Measurements from ENCODE around the gene ALAS1.
A peak's percentile ranks its signal among the peaks of the same experiment; 100 is the strongest.

ALAS1 gene

DNA sequence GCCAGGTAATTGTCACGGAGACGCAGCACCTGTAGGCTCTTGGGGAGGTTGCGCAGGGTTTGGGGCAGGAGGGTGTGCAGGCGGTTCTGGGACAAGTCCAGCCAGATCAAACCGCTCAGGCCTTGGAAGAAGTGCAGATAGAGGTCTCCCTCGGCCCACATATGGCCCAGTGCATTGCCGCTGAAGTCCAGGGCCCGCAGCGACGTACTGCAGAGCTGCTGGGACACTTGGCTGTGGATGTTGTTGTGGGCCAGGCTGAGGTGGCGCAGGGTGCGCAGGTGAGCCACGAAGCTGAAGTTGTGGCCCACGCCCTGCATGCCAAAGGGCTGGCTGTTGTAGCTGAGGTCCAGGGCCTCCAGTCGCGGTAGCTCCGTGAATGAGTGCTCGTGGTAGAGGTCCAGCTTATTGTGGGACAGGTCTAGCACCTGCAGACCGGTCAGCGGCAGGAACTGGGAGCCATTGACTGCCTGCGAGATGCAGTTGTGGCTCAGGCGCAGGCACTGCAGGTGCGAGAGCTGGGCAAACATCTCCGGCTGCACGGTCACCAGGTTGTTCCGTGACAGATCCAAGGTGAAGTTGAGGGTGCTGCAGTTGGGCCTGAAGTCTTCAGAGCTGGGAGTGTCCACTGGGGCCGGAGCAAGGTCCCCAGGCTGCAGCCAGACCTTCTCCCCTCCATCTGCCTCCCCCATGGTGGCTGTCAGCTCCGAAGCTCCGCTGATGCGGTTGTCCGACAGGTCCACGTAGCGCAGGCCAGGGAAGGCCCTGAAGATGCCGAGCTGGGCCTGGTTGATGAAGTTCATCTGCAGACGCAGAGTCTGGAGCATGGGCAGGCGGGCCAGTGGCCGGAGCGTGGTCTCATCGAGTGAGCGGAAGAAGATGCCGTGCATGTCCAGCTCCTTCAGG, 24.6 kb downstream of the ALAS1 start:
- DNase-seq: no peak

DNA sequence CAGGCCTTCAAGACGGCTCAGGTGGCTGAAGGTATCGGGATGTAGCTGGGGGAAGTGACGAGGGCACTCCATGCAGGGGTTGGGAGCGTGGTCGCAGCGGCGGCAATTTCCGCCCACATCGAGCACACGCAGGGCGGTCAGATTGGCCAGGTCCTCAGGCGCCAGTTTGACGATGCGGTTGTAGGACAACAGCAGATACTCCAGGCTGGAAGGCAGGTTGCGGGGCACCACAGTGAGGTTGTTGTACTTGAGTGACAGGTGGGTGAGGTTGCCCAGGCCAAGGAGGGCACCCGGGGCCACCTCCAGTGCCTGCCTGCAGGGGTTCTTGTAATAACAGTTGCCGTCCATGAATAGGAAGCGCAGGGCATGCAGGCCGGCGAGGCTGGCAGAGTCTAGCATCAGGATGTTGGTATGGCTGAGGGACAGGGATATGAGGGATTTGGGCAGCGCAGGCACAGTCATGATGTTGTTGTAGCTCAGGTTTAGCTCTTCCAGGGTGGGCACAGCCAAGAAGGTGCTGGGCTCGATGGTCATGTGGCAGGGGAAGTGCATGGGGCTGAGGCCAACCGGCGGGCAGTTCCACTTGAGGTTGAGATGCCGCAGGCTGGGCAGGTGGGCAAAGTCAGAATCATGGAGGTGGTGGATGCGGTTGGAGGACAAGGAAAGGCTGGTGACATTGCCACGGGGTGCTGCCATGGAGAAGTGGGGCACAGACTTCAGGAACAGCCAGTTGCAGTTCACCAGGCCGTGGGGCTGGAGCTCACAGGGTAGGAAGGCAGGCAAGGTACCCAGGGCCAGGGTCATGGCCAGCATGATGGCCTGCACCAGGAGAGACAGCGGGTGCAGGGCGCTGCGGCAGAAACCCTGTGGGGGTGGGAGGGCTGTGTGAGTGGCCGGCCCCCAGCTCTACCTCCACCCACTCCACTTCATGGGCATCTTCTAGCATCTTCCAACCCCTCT, 25.8 kb downstream of the ALAS1 start:
- DNase-seq: no peak

DNA sequence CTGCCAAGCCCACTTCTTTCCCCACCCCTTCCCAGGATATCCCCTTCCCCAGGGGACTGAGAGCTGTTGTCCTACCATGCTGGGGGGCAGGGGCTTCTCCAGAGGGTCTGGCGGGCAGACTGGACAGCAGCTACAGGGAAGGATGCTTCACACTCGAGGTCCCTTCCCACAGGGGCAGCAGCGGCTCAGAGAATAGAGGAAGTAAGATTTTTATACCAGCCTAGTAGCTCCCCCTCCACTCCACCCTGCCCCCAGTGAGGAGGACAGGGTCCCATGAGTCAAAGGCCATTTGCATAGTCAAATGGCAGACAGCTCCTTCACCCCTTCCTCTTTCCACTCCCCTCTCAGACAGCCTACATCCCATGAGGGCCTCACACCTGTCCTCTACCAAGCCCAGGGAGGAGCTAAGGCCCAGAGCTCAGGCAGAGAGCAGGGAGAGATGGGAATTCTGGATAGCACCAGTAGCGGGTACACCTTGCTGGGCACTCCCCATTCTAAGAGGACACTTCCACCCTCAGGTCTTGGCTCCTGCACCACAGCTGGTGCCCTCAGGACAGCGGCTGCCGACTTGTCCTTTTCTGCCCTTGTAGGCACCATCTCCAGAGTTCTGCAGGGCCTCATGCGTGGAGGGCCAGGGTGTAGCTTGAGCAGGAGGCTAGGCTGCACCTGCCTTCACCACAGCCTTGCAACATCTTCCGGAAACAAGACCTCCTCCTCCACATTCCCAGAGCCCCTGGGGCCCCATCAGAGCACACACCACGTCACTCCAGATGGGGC, 27.7 kb downstream of the ALAS1 start, which contains the start of gene TLR9:
TLR9 (minus strand) TSS at position 194 of the 777 bp plus-strand sequence; CDS start at position 78, 116 bp downstream.
- no peak for DNase-seq

DNA sequence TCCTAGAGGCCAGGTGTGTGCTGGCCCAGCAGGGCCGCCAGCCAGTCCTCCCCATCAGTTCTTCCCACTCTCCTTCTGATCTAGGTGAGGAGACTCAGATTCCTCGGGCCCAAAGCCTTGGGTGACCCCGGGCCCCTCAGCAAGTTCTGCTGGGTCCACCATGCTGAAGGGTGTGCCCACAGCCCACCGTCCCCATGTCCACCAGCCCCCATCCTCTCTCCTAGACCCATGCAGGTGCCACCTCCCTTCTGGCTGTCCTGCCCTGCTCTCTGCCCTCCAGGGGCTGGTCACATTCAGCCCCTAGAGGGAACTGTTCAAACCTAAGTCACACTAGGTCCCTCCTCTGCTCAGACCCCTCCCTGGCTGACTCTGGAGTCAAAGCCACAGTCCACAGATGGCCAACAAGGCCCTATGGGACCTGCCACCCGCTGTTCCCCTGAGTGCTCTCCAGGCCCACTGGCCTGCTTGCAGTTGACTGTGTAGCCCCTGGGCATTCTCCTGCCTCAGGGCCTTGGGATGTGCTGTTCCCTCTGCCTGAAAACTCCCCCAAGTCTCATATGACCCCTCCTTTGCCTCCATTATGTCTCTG, 28.4 kb downstream of the ALAS1 start:
- no peak for DNase-seq

DNA sequence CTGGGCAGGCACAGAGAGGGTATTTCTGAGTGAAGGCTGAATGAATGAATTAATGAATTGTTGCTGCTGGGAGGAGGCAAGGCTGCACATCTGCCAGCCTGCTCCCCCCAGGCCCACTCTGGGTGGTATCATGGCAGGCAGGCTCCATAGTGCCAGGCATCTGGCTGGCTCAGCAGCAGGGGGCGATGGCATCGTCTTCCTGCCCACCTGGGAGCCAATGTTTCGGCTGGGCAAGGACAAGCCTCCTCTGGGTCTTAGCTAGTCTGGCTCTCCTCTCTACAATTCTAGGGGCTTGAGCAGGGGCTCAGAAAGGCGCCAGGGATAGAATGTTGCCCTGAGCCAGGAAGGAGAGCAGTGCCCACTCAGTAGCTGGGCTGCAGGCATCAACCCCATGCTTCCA, 29.2 kb downstream of the ALAS1 start:
- no peak for DNase-seq

DNA sequence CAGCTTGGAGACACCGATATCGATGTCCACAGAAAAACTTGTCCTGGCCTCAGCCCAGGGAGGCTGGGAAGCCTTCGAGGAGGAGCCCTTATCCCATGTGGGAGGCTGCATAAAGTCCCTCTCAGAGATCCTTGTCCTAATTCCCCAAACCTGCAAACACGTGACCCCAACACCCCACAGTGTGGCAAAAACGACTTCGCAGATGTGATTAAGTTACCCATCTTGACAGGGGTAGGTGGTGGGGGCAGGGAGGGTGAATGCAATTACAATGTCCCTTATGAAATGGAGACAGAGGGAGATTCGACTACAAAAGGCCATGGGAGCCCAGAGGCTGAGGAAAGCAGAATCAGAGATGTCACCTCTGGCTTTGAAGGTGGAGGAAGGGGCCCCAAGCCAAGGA, 29.8 kb downstream of the ALAS1 start:
- no peak for DNase-seq

DNA sequence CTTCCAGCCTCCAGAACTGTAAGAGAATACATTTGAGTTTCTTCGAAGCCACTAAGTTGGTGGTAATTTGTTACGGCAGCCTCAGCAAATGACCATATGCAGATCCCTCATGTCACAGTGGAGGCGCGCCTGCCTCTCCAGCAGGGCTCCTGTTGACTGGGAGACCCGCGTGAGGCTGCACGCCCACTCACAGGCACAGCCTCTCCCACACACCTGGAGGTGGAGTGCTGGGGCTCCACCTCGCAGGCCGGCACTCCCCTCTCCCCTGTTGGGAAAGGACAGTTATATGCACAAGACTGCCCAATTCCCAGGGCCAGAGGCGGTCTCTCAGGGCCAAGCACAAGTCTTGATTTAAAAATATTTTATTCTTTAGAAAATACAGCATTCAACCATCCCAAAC, 30.3 kb downstream of the ALAS1 start:
- no peak for DNase-seq

DNA sequence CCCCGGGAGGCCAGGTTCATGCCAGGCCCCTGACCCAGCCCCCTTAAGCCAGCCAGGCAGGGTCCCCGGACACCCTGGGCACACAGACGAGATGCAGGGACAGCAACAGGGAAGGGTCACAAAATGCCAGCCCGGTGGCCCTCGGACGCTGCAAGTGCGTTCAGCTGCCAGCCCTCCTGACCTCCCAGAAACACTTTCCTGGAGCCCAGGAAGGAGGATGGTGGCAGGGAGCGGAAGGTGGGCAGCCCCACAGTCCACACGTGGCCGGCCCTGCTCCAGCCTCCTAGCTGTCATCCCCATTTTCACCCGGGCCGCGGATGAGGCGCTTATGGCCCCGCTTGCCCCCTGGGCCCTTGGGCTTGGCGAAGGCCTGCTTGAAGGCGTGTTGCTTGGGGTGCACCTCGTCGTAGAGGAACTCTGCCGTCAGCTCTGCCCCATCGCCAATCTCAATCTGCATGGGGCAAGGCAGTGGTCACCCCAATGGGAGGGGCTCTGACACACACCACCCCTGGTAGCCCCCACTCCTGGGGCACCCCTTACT, 30.9 kb downstream of the ALAS1 start:
- DNase-seq: no peak

DNA sequence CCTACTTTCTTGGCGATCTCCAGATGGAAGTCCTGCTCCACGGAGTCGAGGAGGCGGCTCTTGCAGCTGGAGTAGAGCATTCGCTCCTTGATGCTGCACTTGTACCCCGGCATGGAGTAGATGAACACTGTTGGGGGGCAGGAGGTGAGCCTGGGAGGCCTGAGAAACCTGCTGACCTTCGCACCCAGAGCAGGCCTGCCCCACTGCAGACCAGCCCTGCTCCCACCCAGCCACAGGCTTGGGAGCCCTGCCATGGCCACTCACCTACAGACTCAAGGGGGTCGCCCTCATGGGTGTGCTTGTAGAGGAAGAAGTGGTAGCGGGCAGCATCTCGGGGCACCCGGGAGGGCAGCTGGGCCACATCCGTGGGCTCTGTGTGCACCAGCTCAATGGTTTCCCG, 31.7 kb downstream of the ALAS1 start:
- DNase-seq: no peak

DNA sequence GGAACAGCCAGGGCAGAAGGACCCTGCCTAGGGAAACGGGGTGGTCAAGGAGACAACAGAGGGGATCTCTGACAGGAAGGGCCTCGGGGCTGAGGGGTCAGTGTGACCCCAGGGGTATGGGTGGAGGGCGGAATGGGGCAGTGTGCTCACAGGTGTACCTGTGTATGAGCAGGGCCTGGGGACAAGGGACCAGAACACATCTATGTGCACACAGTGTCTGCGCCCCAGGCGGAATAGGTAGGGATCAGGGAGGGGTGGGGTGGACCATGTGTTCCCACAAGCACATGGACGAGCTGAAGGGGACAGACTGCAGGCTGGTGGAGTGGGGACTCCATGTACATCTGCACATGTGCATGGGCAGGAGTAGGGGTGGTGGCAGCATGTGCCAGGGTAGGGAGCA, 32.5 kb downstream of the ALAS1 start:
- DNase-seq: no peak

DNA sequence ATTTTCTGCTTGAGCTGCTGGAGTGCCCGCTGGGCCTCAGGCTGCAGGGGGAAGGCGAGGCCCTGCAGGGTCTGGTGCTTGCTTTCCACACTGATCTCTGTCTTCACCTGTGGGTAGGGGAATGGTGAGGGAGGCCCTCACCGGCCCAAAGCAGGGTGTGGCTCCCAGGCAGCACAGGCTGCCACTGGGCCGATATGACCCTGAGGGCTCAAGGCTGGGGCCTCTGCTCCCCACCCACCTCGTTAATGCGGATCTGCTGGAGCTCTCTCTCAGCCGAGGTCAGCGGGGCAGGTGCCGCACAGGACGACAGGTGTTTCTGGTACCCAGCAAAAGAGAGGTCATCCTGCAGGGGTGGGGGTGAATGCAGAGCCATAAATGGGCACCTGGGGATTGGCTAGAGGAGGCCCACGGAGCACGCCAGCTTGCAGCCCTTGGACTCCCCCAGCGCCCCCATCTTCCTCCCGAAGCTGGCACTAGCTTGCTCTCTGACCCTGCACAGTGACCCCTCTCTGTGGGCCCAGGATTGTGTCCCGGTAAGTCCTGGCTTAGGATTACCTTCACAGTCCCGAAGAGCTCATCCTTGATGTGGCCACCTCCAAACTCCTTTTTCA, 33.0 kb downstream of the ALAS1 start:
- no peak for DNase-seq

DNA sequence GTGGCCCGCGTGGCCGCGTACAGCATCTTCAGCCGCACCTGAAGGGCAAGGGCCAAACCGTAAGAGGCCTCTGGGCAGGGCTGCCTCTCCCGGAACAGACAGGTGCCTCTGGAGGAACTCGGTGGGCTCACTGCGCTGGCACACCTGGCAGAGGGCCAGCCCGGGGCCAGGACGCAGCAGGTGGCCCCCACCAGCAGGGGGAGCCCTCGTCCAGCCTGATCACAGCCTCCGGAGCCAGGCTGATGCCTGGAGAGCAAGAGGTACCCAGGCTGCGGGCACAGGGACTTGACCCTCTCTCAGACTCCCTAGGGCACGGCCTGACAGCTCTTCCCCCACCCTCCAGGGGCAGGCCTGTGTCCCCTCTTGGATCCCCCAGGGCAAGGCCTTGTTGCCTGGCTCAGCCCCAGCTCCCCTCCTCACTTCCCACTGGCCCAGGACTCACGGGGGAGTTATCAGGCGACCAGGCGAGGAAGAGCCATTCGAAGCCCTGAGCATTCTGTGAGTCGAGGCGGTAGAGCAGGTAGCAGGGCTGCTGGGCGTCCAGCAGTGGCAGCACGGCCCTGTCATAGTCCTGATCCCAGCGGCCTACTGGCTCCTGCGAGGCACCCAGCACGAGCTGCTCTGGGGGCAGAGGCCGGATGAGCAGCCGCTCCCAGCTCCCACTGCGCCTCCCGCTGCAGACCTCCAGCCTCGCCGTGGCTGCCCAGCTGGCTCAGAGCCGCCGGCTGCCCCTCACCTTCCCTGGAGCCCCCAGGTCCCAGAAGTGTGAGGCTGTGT, 33.7 kb downstream of the ALAS1 start:
- DNase-seq: peak in 1 of 2 donors; percentile 24

DNA sequence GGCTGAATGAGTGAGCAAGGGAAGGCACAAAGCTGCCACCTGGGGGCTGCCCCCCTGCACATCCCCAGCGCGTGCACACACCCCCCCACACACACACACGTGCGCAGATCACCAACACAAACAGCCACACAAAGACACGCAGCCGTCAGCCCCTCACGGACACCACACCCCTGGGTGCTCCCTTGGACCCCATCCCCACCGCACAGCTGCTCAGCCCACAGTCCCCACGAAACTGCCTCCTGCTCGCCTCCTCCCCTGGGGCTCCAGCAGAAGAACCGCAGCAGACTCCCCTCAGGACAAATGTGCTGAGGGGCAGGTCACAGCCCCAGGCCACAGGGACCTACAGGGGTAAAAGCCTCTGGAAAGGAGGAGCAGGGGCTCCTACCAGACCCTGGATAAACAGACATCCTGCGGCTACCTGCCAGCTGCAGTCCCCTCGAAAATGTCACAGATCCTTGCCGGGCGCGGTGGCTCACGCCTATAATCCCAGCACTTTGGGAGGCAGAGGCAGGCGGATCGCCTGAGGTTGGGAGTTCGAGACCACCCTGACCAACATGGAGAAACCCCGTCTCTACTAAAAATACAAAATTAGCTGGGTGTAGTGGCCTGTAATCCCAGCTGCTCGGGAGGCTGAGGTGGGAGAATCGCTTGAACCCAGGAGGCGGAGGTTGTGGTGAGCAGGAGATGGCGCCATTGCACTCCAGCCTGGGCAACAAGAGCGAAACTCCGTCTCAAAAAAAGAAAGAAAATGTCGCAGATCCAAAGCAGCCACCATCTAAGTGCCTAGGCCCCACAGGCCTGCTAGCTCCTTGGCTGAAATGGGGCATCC, 34.5 kb downstream of the ALAS1 start:
- no peak for DNase-seq

DNA sequence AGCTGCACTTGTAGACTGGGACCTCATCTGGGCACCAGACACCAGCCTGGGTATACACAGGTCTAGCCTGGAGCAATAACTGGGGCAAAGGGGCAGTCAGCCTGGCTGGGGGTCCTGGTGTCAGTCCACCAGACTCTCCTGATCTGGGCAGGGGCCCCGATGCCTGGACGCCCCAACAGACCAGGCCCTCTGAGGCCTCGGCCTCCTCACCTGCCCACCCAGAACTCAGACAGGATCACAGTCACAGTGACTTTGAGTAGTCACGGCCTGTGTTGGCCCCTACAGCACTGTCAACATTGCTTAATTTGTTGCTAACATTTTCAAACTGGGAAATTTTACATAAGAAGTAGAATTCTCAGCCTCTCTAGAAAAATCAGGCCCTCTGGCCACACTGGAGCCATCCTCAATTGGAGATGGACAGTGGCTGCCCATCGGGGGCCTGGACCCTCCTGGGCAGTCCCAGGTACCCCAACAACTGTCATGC, 35.2 kb downstream of the ALAS1 start:
- no peak for DNase-seq

DNA sequence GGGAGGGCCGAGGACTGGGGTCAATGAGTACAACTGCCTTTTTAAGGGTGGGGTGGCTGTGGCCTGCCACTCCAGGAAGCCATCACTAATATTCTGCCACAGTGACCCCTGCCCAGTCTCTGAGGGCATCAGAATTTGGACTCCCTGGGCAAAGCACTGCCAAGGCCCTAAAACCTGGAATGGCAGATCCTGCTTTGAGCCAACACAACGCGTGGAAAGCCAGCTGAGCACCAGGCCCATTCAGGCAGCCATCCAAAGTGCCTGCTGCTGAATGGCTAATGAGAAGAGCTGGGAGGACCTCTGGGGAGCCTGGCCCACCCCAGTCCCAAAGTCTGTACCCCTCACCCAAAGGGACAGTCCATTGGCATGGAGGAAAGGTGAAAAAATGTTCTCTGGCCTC, 36.0 kb downstream of the ALAS1 start:
- peak; percentile 30 to 32 for DNase-seq

DNA sequence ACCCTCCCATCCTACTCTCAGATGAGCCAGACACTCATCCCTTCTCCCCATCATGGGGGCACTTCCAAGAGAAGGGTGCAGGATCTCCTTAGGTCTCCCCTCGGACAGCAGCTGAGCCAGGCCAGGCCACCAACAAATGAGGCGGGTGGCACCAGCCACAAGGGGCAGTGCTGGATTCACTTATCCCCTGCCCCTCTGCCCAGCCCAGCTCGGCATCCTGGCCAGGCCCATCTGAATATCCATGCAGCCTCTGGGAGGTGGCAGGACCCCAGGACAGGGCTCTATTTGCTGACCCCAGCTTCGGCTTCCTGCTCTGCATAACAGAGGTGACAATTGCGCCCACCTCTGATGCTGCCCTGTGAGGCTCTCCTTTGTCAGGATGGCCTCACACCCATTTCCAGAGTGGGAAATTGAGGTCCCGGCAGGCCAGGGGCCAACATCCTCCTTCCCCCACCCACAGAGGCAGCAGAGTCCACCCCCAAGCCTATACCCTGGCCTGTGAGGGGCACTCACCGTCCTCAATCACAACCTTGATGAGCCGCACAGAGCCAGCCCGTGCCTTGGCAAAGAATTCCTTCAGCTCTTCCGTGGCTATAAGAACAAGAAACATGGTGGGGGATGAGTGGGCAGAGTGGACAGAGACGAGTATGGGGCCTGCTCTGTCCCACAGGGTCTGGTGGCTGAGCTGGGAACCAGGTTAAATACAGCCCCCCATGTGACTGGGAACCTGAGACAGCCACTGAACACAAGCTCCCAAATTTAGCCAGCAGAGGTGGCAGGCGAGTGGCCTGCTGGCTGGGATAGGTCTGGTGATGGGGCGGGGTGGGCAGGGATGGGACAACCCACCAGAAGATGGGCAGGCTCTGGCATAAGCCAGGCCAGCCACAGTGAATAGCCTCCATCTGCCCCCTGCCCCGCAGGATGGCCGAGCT, 36.8 kb downstream of the ALAS1 start:
- DNase-seq: no peak

DNA sequence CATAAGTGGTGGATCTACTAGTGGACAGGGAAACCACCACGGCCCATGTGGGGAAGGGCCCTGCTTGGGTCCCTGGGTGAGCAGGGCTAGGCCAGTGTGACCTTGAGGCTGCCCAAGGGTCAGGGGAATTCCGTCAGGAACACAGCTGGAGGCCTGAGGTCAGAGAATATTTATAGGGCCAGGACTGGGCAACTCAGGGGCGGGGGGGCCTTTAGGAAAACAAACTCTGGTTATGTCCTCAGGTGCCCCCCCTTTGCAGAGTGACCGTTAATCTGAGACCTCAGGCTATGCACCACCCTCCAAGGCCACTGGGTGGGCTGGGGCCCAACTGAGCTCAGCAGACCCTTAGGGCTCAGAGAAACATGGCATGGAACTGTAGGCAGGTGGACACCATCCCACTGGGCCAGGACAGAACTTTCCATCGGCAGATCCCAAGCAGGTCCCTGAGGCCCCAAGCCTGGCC, 38.5 kb downstream of the ALAS1 start:
- no peak for DNase-seq

DNA sequence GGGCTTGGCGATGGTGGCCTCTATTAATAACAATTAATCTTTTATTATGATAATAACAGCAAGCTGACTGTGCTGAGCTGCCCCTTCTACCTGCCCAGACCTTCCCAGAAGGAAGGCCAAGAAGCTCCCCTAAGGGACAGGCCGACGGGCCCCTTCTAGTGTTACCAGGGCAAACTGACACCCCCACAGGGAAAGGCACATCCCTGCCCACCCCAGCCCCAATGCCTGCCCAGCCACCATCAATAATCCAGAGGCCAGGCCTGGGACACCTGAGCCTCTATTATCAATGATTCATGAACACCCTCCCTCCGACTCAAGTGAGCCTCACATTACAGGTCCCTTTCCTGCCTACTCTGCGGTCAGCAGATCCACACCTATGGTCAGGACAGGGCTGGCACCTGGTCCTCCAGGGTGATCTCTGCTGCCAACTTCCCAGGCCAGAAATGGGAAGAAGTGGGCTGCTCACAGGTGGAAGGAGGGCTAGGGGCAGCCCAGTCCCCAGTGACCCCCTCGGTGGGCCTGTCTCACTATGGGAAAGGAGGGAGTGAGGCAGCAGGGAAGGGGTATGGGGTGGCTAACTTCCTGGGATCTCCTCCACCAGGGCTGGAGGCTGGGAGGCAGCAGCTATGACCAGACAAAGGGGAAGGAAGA, 39.2 kb downstream of the ALAS1 start:
- no peak for DNase-seq
